ENCODE measurements around the gene GHDC. TPM values are rescaled to one million over a fixed set of nuclear protein-coding genes. Genes with fewer than 3 reads are reported as not detected.
"Not testable (repeated sequence)": the region's sequence is repeated elsewhere in the genome, so short reads cannot be mapped to it uniquely, and the experiment has no call there.

The GHDC gene
- total and polyA plus RNA-seq, 2 of the 13 experiments (the other 11 are each of a cell fraction or from before 2014, with no cell fraction given): 15.4 to 22.5 TPM

DNA sequence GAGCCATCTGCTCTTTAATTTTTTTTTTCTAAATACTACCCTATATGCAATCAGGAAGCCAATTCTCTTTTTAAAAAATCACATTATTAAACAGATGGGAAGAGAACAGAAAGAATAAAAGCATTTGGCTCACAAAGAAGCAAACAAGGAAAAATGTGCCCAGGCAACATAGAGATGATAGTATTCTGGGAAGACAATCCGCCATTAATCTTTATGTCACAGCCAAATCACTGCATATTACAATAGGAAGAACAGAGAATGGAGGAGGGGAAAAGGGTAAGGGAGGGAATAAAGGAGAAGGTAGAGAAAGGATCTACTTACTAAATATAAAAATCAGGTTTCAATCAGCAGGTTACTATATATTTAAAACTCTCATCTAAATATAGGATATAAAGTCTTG is 47.6 kb upstream of the GHDC start:
- Histone ChIP-seq H3K4me2 (ENCODE audit: low read depth, low read length) (no peak overlapping the region), H3K4me1 (ENCODE audit: insufficient read depth, low read length) (peaks cover 33% of the 10 kb centered on the region), H3K4me3 (replicated peaks in 1 of 3; ENCODE audit: insufficient read depth in 1 of 3, low read depth in 2 of 3, low read length in 3 of 3) (no peak overlapping the region), H3K27ac (ENCODE audit: extremely low read length, insufficient read depth, low read length) (no peak overlapping the region), H3K9me3 (ENCODE audit: low read length) (no peaks in the 10 kb centered on the region), H4K20me1 (ENCODE audit: insufficient read depth, low read length) (no peaks in the 10 kb centered on the region; the same call in 1 of the 2 replicates), H3K36me3 (replicated peaks in 1 of 2; ENCODE audit: control insufficient read depth in 1 of 2, insufficient read depth in 2 of 2, low read length in 2 of 2) (no peaks in the 10 kb centered on the region), H3K79me2 (ENCODE audit: insufficient read depth, low read length) (peaks cover 17% of the 10 kb centered on the region), H3K27me3 (ENCODE audit: control insufficient read depth in 1 of 2, insufficient read depth in 2 of 2, low read length in 2 of 2) (no peaks in the 10 kb centered on the region), H3K9ac (ENCODE audit: insufficient read depth, low read depth, low read length) (no peak overlapping the region), H2AFZ (ENCODE audit: low read length) (no peak overlapping the region)
- ChIA-PET CTCF (ENCODE audit: low intra/inter-chr PET ratio, low total read pairs) (no interaction called here), POLR2A (no interaction called here)
- BruUV-seq (replicated peaks): no TSS peak
- TF ChIP-seq ZFP37 (CRISPR knock-in tag; IDR thresholded peaks at IDR 0.05; ENCODE audit: borderline replicate concordance) (no peak), HNRNPK (IDR thresholded peaks at IDR 0.05; ENCODE audit: low read depth, low read length, poor library complexity, severe bottlenecking) (peak; percentile 17)
- intact Hi-C loops (cut with micrococcal nuclease; ENCODE audit: unreplicated experiment): loop anchor here (10.0 kb wide), 1 partner anchor 57 kb away; the partner anchor contains the start of genes HCRT and KCNH4
- no peak for ATAC-seq
- FAIRE-seq: no peak
- 98% methylated on average over 1 of the region's 1 CpG for WGBS (ENCODE audit: low lambda C conversion rate)
- no peak for DNase-seq (ENCODE audit: low spot score)
- in situ Hi-C loops (cut with HindIII; ENCODE audit: extremely low pct_ligation_motif_present, low pct_unique_long_range_greater_than_20kb): no loop called here

DNA sequence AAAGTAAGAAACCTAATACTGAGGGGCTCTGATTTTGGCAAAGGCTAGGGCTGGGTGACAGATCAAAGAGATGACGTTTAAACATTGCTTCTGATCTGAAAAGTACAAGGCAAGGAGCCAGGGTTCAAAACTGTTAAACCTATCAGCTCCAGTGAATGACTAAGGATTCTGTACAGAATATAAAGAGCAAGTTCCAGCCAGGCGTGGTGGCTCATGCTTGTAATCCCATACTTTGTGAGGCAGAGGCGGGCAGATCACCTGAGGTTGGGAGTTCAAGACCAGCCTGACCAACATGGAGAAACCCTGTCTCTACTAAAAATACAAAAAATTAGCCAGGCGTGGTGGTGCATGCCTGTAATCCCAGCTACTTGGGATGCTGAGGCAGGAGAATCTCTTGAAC is 46.6 kb upstream of the GHDC start:
- H3K9ac ChIP-seq (ENCODE audit: insufficient read depth, low read depth, low read length); in situ Hi-C loops (cut with HindIII; ENCODE audit: extremely low pct_ligation_motif_present, low pct_unique_long_range_greater_than_20kb); CTCF ChIA-PET (ENCODE audit: low intra/inter-chr PET ratio, low total read pairs); H2AFZ ChIP-seq (ENCODE audit: low read length); DNase-seq (ENCODE audit: low spot score); H4K20me1 ChIP-seq (ENCODE audit: insufficient read depth, low read length); POLR2A ChIA-PET; H3K4me2 ChIP-seq (ENCODE audit: low read depth, low read length); H3K9me3 ChIP-seq (ENCODE audit: low read length); H3K36me3 ChIP-seq (replicated peaks in 1 of 2; ENCODE audit: control insufficient read depth in 1 of 2, insufficient read depth in 2 of 2, low read length in 2 of 2); BruUV-seq (replicated peaks); FAIRE-seq; H3K4me3 ChIP-seq (replicated peaks in 1 of 3; ENCODE audit: insufficient read depth in 1 of 3, low read depth in 2 of 3, low read length in 3 of 3); H3K27me3 ChIP-seq (ENCODE audit: control insufficient read depth in 1 of 2, insufficient read depth in 2 of 2, low read length in 2 of 2); ATAC-seq: not testable (repeated sequence)
- Histone ChIP-seq H3K4me1 (ENCODE audit: insufficient read depth, low read length) (peaks cover 23% of the 10 kb centered on the region), H3K79me2 (ENCODE audit: insufficient read depth, low read length) (peaks cover 12% of the 10 kb centered on the region), H3K27ac (ENCODE audit: extremely low read length, insufficient read depth, low read length) (peak overlapping the region; percentile 4)
- 88% methylated on average over 4 of the region's 4 CpGs for WGBS (ENCODE audit: low lambda C conversion rate)
- intact Hi-C loops (cut with micrococcal nuclease; ENCODE audit: unreplicated experiment): loop anchor here (10.0 kb wide), 1 partner anchor 56 kb away; the partner anchor contains the start of genes HCRT and KCNH4
